Cardiac septum (tissue), 1 donor: ENCODE measurements around the gene TAS2R5. TPM values are rescaled to one million over a fixed set of nuclear protein-coding genes. Genes with fewer than 3 reads are reported as not detected.

Source experiments
- total RNA-seq: library from RNA; stranded (reverse); fragmentation: NEBNext Ultra II Directional; extraction: Animal tissue kit (Norgen Biotek cat#: 25700); gene quantifications from one replicate; pipeline ENCODE4 v1.2.1, GENCODE V29; 2021
- donor health status: DM: no; HTN: no; CAD: no.

TAS2R5 gene
- total RNA-seq, 1 donor from 2014 or later: 0.40 TPM

Other genes starting within 250 kb of the TAS2R5 start
- 32.7 TPM for gene AGK, start 238.8 kb upstream of the TAS2R5 start, total RNA-seq
- 8.7 TPM for gene DENND11, start 88.1 kb upstream of the TAS2R5 start, total RNA-seq
- not detected for gene WEE2, start 81.9 kb upstream of the TAS2R5 start, total RNA-seq
- gene SSBP1, start 51.9 kb upstream of the TAS2R5 start, total RNA-seq: 84.2 TPM
- gene TAS2R3, start 26.1 kb upstream of the TAS2R5 start, total RNA-seq: 0.35 TPM
- gene TAS2R4, start 13.5 kb upstream of the TAS2R5 start, total RNA-seq: 0.54 TPM
- not detected for gene PRSS37, start 51.3 kb downstream of the TAS2R5 start, total RNA-seq
- gene OR9A4, start 126.2 kb downstream of the TAS2R5 start, total RNA-seq: not detected
- 1.6 TPM for gene CLEC5A, start 156.8 kb downstream of the TAS2R5 start, total RNA-seq
- not detected for gene TAS2R38, start 183.6 kb downstream of the TAS2R5 start, total RNA-seq
- gene MGAM, start 205.7 kb downstream of the TAS2R5 start, total RNA-seq: 1.4 TPM